ENCODE measurements around the gene OSTM1.

The OSTM1 gene

DNA sequence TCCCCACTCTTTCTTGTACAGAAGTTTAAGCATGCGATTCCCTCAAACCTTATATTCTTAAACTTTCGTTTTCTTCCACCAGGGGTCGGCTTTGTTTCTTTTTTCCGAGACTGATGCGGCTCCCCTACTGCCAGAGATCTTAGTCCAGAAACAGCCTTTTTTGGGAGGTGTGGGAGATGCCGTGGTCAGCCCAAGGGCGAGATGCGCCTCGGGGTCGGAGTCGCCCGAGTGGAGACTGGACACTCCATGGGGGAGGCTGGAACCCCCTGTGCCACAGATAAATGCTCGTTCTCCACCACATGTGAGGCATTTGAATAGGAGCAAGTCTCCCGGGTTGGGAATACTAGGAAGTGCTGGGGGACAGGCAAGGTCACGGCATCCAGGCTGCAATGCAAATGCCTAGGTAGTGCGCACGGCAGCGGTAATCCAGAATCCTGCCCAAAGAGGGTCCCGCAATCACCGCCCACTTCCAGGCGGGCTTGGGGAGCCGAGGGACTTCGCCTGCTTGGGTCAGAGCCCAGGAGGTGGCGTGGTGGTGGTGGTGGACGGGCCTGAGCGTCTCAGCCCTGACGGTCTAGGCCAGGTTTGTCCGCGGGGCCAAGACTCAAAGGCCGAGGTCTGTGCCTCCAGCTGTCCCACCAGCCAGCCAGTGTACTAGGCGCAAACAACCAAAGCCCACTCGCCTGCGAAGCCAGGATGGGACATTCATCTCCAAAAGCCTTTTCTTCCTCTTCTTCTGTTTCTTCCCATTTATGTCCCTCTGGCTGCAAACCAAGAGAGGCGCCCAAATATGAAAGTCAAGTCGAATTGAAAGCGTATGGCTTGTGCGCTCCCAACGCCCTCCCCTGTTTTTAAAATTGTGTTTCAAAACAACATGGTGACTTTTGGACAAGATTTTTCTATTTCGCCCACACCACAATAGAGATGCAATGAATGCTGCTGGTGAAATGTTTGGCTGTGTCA is 39.3 kb upstream of the OSTM1 start:
- H3K27ac ChIP-seq: peak overlapping the region; percentile 72
- TF ChIP-seq, protein P1, sequence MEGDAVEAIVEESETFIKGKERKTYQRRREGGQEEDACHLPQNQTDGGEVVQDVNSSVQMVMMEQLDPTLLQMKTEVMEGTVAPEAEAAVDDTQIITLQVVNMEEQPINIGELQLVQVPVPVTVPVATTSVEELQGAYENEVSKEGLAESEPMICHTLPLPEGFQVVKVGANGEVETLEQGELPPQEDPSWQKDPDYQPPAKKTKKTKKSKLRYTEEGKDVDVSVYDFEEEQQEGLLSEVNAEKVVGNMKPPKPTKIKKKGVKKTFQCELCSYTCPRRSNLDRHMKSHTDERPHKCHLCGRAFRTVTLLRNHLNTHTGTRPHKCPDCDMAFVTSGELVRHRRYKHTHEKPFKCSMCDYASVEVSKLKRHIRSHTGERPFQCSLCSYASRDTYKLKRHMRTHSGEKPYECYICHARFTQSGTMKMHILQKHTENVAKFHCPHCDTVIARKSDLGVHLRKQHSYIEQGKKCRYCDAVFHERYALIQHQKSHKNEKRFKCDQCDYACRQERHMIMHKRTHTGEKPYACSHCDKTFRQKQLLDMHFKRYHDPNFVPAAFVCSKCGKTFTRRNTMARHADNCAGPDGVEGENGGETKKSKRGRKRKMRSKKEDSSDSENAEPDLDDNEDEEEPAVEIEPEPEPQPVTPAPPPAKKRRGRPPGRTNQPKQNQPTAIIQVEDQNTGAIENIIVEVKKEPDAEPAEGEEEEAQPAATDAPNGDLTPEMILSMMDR (conservative IDR thresholded peaks at IDR 0.05): peak; percentile 68

DNA sequence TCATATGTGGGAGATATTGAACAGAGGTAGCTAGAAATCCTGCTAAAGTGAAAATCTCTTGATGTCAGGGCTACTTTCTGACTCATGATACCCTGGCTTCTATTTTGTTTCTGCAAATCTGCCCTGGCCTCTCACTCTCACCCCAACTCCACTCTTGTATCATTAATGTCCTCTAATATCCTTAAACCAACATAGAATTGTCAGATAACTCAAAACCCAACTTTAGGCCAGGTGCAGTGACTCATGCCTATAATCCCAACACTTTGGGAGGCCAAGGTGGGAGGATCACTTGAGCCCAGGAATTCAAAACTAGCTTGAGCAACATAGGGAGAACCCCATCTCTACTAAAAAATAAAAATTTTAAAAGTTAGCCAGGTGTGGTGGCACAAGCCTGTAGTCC is 33.8 kb upstream of the OSTM1 start:
- TF ChIP-seq, protein P1 (conservative IDR thresholded peaks at IDR 0.05): no peak
- no peak overlapping the region for H3K27ac ChIP-seq

DNA sequence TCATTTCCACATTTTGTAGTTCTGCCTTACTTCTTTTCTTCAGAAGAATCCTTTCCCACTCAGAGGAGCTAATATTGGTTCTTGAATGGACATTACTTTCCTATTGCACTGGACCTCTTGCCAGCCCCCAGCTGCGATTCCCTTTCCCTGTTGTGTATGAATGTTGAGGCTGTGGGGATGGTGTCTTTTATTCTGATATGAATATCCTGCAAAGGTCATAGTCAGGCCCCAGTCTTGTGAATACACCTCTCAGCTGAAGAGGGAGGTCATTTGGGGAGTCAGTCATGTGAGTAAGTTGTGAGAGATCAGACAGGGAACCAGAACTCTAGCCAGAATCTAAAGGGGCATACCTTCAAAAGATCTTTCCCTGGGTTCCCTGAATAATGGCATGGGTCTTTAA is 32.6 kb upstream of the OSTM1 start:
- no peak overlapping the region for H3K27ac ChIP-seq
- TF ChIP-seq, protein P1 (conservative IDR thresholded peaks at IDR 0.05): no peak

DNA sequence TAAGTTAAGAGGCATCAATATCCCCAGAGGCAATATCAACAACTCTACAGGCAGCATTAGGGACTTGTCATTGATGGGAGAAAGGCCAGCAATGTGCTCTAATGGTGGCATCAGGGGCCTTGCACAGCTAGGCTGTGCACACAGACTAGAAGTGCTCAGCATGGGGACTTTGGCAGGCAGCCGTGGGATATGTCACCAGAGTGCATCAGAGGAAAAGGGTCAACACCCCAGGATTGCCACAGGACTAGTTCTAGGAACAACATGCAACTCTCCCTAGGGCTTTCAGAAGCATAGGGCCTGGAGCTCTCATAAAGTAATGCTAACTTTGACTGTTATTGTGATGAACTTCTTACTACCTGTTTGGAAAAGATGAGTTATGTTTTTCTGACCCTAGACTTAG is 32.2 kb upstream of the OSTM1 start:
- H3K27ac ChIP-seq: no peak overlapping the region
- TF ChIP-seq, protein P1 (conservative IDR thresholded peaks at IDR 0.05): no peak

DNA sequence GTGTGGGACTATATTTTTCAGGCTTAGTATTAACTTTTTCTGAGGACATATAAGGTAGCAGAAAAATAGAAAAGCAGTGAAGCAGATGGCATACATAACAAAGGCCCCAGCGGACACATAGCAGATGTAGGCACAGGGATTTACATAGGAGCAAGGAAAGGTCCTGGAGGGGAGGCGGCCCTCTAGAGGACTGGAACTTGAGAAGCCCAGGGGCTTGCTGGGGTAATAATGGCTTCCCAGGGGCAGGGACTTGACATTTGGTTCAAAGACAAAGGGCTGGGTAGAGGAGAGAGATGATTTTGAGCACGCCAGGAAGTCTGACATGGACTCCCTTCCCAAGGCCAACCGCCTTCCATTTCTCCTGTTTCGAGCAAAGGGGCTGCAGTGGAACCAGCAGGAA is 31.7 kb upstream of the OSTM1 start:
- TF ChIP-seq, protein P1 (conservative IDR thresholded peaks at IDR 0.05): no peak
- H3K27ac ChIP-seq: no peak overlapping the region

DNA sequence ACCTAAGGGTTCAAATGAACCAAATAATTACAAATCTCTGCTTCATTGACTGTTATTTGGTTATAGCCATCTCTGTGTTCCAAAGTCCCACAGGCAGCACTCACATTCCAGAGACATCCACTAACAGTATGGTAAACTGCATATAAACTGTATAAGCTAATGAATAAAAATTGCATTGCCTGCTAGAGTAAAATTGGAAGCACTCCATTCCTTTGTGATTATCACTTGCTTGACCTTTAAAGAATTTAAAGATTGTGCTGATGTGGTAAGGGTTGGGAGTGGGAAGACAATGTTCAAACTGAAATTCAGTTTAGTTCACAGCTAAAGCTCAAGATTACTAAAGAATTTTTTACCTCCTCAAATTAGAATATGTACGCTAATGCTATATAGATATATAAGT is 31.0 kb upstream of the OSTM1 start:
- TF ChIP-seq, protein P1 (conservative IDR thresholded peaks at IDR 0.05): no peak
- H3K27ac ChIP-seq: no peak overlapping the region

DNA sequence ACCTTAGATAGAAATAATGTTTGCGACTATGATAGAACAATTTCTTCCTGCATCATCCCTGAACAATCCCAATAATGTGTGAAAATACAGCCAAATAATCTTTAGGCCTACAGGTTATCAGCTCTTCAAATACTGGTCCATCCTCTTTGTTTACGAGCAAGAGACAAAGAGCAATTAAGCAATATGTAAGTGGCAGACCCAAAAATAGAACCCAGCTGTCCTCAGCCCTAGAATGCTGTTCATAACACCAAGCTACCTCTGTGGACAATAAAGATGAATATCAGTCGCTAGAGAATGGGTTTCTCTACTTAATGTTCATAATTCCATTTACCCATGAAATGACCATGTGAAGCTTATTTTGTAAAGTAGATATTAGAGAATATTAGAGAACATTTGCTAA is 28.4 kb upstream of the OSTM1 start:
- no peak overlapping the region for H3K27ac ChIP-seq
- TF ChIP-seq, protein P1 (conservative IDR thresholded peaks at IDR 0.05): no peak
